ENCODE data around the gene NOTCH4.

Gene NOTCH4

DNA sequence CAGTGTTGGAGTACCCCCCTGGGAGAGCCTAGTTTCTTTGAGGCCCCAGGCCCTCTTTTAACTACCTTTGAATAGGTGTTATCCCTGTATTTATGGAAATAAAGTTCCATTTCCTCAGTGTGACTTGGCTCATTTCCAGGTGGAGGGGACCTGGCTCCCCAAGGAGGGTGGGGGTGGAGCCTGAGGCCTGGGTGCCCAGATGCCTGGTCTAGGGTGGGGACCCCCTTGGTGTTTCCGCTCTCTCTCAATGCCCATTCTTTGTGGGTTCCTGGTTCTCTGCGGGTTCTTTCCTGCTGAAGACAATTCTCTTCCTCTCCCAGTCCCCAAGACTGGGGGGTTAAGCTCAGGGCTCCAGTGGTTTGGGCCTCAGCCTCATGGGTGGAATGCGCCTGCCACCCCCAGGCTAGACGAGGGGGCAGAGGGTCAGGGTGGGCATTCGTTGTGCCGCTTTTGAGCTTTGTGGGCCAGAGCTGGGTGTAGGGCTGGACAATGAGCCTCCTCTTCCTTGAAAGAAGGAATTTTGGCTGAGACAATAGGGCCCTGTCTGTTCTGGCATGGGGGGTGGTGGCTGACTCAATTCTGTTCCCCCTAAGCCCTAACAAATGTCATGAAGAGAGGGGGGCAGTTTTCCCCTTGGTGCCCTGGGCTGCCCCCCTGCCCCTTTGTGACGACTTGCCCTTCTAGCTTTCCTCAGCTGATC is 60.2 kb downstream of the NOTCH4 start:
- DNase-seq (ENCODE audit: low read depth): no peak

DNA sequence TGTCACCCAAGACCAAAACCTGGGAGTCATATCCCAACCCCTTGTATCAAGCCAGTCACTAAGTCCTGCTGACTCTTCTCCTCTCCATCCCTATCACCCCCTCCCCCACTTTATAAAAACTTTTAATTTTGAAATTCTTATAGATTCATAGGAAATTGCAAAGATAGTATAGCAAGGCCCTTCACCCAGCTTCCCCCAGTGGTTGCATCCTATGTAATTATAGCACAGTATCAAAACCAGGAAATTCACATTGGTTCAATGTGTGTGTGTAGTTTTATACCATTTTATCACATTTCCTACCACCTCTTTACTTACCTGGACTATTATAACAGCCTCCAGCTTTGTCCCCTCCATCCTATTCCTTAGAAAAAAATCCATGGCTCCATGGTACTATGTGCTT is 65.8 kb downstream of the NOTCH4 start:
- DNase-seq (ENCODE audit: low read depth): no peak

DNA sequence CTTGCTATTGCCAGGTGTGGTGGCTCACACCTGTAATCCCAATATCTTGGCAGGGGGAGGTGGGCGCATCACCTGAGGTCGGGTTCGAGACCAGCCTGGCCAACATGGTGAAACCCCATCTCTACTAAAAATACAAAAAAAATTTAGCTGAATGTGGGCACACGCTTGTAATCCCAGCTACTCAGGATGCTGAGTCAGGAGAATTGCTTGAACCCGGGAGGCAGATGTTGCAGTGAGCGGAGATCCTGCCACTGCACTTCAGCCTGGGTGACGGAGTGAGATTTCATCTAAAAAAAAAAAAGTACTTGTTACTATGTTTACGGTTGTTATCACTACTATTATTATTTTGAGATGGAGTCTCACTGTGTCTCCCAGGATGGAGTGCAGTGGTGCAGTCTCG is 67.0 kb downstream of the NOTCH4 start:
- DNase-seq (ENCODE audit: low read depth): no peak

DNA sequence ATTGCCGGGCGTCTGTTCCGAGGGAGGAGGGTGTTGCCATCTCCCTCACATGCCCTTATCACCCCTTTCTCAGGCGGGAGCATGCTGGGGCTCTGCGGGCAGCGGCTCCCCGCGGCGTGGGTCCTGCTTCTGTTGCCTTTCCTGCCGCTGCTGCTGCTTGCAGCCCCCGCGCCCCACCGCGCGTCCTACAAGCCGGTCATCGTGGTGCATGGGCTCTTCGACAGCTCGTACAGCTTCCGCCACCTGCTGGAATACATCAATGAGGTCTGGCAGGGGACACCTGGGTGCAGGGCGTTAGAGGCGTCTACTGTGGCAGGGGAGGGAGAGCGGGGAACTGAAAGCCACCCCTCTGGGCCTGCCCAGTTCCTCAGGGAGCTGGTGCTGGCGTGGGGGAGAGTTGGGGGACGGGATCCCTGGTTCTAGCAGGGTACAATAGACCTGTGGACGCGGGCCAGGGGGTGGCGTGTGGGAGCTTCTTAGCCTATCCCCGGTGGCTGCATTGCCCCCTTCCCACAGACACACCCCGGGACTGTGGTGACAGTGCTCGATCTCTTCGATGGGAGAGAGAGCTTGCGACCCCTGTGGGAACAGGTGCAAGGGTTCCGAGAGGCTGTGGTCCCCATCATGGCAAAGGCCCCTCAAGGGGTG is 69.2 kb downstream of the NOTCH4 start:
- DNase-seq (ENCODE audit: low read depth): no peak

DNA sequence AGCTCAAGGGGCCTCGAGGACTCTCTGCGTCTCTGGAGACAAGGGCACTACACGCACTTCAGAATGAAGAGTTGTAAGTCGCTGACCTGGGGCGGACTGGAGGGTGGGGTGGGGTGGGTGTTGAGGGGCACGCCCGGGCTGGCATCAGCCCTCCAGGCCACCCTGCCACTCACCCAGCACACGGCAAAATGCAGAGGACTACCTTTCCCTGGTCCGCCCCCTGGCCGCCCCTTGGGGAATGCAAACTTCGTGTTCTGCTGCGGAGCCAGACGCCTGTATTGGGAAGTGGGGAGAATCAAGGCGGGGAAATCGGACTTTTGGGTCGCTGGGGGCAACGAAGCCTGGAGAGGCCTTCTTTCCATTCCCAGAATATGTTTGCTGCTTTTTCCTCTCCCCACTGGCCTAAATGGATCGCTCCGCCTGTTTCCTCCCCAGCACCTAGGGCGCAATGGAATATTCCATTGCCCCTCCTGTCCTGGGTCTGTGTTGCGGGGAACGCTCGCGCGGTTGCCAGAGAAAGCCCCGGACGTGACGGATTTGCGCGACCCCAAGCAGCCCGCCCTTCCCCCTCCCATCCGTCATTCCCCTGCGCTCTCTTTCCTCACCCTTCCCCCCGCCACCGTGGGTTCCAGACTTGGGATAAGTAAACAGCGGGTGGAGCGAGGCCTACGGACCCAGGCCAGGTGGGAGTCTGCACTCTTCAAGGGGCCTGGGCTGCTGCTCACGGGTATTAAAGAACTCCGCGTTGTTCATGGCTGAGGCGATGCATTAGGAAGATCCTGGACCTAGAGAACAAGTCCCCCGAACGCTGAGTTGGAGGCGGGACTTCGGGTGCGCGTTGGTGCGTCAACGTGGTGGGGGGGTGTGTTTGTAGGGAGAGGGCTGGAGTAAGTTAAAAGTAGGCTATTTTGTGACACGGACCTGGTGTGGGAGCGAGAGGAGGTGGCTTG is 70.0 kb downstream of the NOTCH4 start, which contains the start of gene PPT2:
Gene PPT2 (plus strand): TSS at position 578 of the 950 bp plus-strand sequence. CDS start 454 bp downstream, outside the sequence.
- peak; percentile 90 for DNase-seq (ENCODE audit: low read depth)

DNA sequence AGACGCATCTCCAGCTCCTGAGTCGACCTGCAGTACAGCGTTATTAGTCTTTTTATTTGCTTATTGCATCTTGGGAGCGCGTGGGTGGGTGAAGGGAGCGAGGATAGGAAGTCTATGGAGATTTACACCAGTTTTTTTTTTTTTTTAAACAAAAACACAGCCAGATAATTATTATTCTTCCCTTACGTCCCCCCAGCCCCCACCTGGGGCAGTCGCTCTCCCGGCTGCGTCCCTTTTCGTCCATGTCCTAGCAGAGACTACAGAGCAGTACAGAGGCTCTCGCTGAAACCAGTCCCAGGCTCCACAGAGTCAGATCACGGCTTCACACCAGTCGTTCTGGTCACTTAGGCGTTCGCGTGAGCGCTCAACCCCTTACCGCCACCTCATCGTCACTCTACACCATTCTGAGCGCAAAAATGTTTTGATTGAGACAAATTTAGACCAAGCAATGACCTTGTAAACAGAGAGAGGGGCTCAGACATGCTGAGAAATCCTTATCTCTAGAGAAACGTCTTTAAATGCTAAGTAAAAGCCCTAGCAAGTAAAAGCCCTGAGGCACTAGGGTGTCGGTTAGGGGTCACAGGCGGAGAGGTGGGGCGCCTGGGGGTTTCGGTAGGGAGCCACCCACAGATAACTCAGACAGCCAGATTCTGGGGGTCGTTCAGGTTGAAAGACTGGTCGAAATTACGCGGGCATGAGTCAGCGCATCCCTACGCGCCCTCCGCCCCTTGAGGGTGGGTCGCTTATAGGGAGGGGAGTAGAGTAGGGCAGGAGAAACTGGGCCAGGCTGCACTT is 70.9 kb downstream of the NOTCH4 start:
- no peak for DNase-seq (ENCODE audit: low read depth)

DNA sequence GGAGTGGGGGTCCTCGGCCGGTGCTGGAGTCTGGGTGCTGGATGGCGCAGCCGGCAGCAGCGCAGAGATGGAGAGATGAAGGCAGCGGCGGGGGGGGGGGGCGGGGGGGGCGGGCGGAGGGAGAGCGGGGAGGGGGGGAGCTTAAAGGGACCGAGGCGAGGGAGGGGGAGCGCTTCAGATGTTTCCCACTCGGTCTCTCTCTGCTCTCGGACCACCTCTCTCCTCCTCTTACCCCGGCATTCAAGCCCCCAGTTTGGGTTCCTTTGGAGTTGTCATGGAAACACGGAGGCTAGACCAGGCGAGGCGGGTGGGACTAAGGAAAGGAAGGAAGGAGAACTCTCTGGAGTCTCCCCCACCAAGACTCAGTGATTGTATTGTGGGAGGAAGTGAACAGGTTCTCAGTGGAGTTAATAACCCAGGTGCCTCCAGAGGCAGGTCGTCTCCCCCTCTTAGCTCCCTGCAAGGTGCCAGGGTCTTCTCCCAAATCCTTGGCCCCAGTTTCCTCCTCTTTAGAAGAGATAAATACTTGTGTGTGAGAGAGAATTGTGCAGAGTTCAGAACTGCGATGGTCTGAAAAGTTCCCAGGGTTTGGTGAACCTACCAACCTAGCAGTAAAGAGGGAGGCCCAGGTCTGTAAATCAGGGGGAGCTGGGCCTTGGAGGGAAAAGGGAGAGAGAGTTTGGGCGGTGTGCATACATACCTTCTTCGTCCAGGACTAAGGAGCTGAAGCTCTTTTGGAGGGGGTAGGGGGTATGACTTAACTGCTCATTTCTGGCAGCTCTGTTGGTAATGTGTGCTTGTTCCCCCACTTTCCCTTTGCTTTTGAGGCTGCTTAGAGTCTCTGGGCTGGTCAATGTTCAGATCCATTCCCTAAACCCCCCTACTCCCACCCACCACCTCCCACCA is 71.8 kb downstream of the NOTCH4 start, which contains the start of gene PRRT1:
Gene PRRT1 (minus strand): TSS at position 77 of the 906 bp plus-strand sequence. CDS start 112 bp downstream, outside the sequence.
- no peak for DNase-seq (ENCODE audit: low read depth)

DNA sequence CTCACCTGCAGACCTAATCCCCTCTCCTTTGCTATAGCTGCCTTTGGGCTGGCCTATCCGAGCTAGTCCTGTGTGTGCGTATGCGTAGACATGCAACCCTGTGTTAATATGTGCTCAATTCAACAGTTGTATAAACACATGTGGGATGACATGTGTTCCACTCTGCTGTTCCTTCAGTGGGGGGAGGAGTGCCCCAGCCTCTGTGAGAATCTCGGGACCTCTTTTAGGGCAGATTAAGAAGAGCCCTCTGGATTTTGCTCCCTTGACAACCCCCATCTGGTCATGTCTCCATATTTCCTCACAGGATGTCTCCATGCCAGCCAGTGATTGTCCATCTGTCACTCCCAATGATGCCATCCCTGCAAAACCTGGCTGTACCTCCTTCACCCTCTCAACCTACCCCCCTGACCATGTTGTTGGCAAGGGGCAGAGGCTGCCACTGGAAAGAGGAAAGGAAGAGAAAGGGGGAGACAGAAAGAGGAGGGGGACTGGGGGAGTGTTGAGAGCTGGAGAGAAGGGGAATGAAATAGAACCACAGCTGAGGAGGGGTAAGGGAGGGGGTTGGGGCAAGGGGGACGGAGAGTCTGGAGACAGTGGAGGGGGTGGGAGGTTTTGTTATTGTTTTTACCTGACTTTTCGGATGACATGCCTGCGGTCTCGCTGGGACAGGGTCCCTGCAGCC is 72.5 kb downstream of the NOTCH4 start:
- DNase-seq (ENCODE audit: low read depth): no peak

DNA sequence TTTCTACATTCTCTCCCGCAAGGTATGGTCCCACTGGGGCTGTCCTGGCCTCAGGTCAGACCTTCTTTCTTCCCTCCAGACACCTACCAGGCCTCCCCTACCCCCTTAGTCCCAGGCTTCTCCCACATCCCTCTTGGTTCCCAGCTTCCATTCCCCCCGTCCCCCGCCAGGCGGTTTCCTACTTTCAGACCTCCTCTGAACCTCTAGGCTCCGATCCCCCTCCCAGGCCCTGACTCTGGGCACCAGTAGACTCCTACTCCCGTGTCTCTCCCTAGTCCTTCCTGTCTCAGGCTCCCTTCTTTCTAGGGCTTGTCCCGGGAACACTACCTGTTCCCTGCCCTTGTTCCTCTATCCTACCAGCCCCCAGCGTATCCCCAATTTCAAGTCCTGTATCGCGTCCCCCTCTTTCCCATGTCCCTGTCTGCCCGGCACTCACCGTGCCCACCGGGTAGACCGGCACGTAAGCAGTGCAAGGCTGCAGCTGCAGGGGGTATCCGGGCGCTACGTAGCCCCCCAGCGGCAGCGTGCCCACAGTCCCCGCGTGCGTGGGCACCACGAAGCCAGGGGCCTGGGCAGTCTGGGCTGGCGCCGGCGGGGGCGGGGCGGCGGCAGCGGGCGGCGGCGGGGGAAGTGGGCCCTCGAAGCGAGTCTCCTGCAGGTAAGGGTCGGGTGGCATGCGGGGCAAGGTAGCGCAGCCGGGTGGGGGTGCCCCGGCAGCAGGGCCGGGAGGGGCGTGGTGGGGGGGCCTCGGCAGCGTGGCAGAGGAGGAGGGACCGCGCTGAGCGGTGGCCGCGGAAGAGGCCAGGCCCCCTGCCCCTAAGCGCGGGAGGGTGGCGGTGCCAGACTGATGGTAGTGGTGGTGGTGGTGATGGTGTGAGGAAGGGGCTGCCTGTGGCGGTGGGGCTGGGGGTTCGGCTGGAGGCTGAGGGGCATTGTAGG is 73.7 kb downstream of the NOTCH4 start:
- DNase-seq (ENCODE audit: low read depth): no peak

DNA sequence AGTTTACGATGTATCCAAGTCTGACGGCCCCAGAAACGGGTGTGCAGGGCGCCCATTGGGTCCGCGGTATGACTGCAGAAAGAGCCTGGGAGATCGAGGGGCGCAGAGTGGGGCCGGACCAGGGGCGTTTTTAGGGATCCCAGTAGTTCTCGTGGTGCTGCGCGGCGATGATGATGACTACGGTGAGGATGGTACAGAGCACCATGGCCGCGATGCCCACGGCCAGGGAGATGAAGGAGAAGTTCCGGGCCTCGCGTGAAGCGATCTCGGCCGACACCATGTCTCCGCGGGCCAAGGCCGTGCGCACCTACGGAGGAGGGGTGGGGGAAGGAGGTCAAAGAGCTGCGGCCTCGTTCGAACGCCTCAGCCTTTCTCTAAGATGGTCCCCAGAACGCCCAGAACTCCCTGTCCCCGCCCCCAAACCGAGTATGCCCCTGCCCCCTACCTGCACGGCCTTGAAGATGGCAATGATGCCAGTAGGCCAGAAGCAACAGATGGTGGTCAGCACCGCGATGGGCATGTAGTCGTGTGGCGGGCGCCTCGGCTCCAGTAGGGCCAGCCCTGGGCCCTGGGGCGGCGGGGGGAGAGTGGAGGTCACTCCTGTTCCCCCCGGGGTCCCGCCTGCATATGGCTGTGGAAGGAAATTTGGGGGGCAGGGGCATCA is 74.6 kb downstream of the NOTCH4 start:
- no peak for DNase-seq (ENCODE audit: low read depth)

DNA sequence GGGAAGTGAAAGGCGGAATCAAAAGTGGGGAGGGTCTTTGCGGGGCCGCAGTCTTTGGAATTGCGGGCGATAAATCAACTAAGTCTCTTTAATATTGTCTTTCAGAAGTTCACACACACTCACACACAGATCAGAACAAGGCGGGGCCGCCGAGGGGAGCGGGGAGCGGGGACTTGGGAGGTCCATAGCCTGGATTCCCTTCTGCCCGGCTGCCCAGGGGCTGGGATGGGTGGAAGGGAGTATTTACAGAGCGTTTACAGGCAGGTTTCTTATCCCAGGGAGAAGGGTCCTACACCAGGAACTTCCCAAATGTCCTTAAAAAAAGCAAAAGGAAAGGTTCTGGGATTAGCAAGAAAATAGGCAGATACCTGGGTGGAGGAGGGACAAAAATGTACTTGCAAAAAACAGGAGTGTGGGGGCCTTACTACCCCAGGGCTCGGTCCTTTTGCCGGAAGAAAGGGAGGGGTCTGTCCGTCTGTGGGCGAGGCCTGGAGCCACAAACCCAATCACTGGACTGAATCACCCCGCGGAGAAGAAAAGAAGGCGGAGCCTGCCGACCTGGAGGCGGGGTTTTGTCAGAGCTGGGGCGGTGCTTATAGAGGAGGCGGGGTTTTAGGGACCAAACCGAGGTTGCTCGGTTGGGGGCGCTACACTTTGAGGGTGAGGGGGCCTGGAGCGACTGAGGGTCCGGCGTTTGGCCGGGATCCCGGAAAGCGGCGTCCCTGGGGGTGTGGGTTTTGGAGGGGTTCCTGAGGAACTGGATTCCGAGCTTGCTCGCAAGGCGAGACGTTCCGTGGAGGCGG is 75.4 kb downstream of the NOTCH4 start:
- DNase-seq (ENCODE audit: low read depth): no peak

DNA sequence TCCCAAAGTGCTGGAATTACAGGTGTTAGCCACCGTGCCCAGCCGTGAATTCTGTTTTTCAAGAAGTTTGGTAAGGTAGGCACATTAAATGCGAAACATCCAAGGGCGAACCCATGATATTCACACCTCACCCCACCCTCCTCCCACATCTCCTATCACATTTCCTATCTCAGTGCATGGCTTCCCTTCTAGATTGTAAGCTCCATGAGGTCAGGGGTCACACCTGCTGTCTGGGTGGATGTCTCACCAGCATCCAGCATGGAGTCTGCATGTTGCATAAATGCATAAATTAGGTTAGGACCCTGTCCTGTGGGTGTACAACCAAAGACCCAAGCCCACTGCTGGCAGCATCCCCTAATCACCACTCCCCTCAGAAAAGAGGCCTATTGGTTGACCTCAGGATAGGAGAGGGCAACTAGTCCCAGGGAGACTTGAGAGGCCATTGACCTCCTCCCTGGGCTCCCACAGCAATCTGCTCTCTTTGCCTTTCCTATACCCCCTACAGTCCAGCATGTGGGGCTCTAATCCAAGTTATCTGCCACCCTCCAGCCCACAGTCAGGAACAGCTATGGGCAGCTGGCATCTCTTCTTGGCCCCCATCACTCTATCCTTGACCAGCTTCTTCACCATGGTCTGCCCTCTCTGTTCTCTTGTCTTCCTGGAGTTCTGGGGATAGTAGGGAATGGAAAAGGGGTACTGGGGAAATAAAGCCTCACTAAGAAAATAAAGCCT is 76.3 kb downstream of the NOTCH4 start:
- DNase-seq (ENCODE audit: low read depth): no peak

DNA sequence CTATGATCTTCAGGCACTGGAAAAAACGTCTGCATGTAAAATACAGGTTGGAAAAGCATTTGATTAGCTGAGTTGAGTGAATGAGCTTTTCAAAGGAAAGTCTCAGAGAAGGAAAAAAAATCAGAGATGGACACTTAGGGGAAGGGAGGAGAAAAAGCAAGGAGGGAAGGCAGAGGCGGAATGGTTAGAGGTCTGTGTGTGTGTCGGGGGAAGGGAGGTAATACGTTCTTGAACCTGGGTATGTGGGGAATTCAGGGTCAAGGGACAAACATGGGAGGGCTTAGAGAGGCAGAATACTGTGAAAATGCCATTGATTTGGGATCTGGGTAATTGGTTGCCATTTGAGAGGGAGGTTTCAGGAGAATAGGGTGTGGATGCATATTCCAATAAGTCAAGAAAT is 77.2 kb downstream of the NOTCH4 start:
- DNase-seq (ENCODE audit: low read depth): no peak

DNA sequence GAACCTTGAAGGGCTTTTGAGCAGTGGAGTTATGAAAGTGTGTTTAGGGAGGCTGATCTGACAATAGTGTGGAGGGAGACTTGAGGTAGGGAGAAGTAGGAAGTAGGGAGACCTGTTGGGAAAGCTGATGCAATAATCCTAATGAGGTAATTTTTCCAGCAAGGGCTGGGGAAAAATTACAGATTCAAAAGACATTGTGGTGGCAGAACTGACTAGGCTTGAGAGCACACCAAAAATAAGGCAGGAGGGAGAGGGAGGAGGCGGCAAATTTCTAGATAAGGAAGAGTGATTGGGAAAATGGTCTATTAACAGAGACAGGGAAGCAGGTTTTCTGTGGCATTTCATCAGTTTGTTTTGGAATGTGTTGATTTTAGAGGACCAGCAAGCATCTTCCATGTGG is 77.6 kb downstream of the NOTCH4 start:
- DNase-seq (ENCODE audit: low read depth): no peak
